Sigmoid colon (tissue), 4 donors: ENCODE results near the gene FBXL15.

Experiments used
- CTCF ChIP-seq, 4 experiments: fragments of 450-650 bp in 3 of 4; fragments of 200-600 bp in 1 of 4; IDR thresholded peaks; one replicate each; pipeline ENCODE4 v1.5.1; 2016 to 2019; ENCODE audit warnings: antibody characterized with exemption in 4 of 4, mild to moderate bottlenecking in 3 of 4, moderate library complexity in 2 of 4
- POLR2AphosphoS5 ChIP-seq, 4 donors: sonication (generic); formaldehyde crosslinking; IDR thresholded peaks; one replicate each; pipeline ENCODE4 v1.6.1; 2017; ENCODE audit warnings: antibody characterized with exemption in 4 of 4

DNA sequence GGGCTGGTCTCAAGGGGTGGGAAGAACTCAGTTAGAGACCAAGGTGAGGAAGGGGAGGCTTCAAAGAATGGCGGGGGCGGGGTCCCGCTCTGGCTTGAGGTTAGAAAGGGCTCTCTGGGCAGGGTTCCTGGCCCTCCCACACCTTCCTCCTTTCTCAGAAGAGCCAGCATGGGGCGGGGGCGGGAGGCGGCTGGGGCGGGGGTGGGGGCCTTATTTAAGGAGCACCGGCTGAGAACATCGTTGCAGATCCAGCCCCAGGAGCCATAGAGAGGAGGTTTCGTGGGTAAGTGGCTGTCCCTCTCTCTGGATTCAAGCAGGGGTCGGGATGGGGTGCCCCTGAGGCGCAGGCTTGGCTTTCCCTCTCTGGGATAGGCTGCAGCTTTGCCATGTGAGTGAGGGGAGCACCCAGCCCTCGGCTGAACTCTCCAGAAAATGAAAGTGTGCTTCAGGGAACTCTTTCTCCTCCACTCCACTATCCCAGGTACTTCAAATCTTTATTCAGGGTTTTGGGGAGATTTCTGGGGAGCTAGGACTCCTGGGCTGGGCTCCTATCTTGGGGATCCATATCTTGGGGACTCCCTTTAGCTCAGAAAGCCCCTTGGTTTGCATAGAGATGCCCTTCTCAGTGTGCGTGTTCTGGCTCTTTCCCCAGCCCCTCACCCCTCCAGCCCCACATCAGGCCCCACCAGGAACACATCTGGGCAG is 15.0 kb downstream of the FBXL15 start:
- no peak for TF ChIP-seq CTCF (IDR thresholded peaks at IDR 0.05)
- TF ChIP-seq POLR2AphosphoS5 (IDR thresholded peaks at IDR 0.05) = no peak
